NCI-H510A treated with DMSO at 0.1 percent for 48 hours (cell line): ENCODE data around the gene EBI3.
A peak's percentile ranks its signal among the peaks of the same experiment; 100 is the strongest.
"Not testable (repeated sequence)": the region's sequence is repeated elsewhere in the genome, so short reads cannot be mapped to it uniquely, and the experiment has no call there.

ENCODE experiments used
- DNase-seq: peaks from one replicate; lab custom pipeline; 2025; lab: John Stamatoyannopoulos, UW

EBI3 gene

DNA sequence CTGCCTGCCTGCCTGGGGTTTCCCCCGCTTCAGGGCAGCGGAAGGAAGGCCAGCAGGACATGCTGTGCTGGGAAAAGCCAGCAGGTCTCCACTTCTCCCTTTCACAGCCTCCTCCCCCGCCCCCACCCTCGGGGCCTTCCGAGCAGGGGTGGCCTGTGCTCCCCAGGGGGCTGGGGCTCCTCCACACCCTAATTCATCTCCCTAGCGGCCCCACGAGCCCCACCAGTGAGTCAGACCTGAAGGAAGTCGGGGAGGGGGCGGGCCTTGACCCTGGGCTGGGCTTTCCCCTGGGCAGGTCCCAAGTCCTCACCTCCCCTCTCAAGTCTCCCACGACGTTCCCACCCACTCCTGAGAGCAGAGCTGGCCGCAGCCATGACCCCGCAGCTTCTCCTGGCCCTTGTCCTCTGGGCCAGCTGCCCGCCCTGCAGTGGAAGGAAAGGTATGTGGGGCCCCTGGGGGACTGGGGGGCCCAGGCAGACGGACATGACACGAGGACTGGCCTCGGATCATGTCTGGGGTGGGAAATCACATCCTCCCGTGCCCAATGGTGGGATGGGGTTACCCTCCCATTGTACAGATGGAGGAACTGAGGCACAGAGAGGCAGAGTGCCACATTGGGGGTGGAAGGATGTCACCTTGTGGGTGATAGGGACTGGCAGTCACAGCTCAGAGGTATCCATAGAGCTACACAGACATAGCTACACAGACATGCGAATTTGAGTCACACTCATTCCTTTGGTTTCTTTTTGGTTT lies at the start of gene EBI3:
Gene EBI3 (plus strand): TSS at position 345 of the 753 bp plus-strand sequence. CDS start 28 bp downstream, at position 373.
- DNase-seq: no peak

DNA sequence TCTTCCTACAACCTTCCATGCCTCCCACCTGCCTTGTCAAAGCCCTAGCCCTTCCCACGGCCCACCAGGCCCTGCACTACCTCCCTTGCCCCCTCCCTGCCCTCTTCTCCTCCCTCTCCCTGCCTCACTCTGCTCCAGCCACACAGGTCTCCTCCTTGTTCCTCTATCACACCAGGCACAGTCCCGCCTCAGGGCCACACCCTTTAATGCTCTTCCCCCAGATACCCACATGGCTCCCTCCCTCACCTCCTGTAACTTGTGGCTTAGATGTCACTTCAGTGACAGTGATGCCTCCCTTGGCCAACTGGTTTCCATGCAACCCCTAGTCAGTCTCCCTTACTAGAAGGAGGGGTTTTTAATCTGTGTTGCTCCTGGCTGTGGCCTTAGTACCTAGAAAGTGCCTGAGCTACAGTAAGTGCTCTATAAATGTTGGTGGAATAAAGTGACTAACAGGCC lies 48.2 kb upstream of the EBI3 start:
- no peak for DNase-seq

- peak; percentile 96 for DNase-seq
Measured at GRCh38 chr19:4182084-4182810, 47.1 kb upstream of the EBI3 start, which contains the start of the genes ANKRD24 and SIRT6. ANKRD24 (plus strand) TSS chr19:4182689; CDS start chr19:4186426, 3,737 bp downstream. SIRT6 (minus strand) TSS chr19:4182563; CDS start chr19:4182539, 24 bp downstream.

- DNase-seq: peak; percentile 91
Measured at GRCh38 chr19:4183967-4184717, 45.2 kb upstream of the EBI3 start.

GRCh38 chr19:4184718-4185352 lies 44.5 kb upstream of the EBI3 start:
- no peak for DNase-seq

DNA sequence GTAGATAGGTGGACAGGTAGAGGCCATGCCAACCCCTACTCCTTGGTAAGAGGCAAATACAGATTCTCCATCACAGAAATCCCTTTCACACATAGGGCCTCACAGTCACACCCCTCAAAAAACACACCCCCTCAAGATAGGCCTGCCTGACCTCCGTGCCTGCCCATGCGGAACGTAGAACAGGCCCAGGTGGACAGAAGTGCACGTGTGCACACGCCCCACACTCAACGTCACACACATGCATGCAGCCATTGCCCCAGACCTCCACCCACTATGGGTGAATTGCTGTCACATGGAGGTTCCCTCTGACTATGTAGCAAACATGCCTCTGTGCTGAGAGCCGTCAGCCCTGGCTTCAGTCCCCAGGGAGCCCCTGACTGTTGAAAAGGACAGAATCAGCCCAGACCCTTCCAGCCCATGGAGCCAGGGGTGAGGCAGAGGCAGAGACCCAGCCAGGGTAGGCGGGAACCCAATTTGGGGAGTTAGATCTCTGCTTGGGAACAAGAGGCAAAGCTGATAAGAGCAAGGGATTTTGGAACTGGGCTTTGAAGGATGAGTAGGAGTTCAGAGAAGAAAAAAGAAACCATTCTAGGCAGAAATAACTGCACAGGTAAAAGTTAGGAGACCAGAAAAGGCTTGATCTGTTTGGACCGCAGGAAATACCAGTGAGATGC lies 43.8 kb upstream of the EBI3 start:
- no peak for DNase-seq

GRCh38 chr19:4186087-4186993 lies 43.0 kb upstream of the EBI3 start:
- peak; percentile 81 for DNase-seq

DNA sequence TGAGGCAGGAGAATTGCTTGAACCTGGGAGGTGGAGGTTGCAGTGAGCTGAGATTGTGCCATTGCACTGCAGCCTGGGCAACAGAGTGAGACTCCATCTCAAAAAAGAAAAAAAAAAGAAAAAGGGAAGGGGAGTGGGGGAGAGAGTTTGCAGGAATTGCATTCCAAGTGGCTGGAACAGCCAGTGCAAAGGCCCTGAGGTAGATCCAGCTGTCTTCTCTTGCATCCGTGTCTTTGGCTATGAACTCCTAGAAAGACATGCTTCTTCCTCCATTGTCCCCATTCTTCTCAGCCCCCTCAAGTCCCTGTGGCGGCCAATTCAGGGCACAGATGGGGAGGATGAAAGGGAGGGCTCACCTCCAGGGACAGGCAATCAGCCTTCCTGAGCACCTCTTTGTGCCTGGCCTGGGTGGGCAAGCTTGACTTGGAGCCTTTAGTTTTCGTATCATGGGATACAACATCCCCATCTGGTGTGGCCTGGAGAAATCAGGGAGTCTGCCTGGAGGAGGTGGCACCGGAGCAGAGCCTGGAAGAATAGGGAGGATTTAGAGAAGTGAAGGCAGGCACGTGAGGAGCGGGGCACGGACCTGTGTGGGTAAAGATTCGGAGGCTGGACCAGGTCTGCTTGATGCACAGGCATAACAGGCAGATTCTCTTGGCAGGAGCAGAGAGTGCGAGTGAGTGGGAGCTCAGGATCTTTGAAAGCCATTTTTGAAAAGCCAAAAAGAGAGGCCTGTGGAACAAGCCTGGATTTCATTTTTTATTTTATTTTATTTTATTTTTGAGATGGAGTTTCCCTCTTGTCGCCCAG lies 41.8 kb upstream of the EBI3 start:
- DNase-seq: no peak

GRCh38 chr19:4189641-4190040 lies 39.7 kb upstream of the EBI3 start:
- no peak for DNase-seq

- not testable (repeated sequence) for DNase-seq
Measured at GRCh38 chr19:4192537-4192936, 36.8 kb upstream of the EBI3 start.

- no peak for DNase-seq
Measured at GRCh38 chr19:4194353-4194752, 35.0 kb upstream of the EBI3 start.

- DNase-seq: no peak
Measured at GRCh38 chr19:4196009-4196408, 33.3 kb upstream of the EBI3 start.

DNA sequence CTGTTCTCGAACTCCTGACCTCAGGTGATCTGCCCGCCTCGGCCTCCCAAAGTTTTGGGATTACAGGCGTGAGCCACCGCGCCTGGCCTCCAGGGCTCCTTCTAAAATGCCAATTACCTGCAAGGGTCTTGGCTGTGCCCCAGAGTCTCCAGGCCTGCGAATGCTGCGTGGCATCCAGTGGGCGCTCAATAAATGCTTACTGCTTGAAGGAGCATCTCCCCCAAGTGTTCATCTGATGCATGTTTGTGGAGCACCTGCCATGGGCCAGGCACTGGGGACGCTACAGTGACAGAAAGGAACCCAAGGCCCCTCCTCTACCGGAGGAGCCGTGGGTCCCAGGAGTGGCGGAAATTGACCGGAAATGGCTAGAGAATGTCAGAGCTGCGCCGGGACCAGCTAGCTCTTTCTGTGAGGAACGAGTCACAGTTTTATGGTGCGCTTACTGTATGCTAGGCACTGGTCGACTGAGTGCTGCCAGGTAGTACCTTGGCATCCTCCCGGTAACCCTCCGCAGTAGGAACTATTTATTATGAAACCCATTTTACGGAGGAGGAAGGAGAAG lies 32.7 kb upstream of the EBI3 start:
- no peak for DNase-seq

- no peak for DNase-seq
Measured at GRCh38 chr19:4197228-4197624, 32.1 kb upstream of the EBI3 start.

DNA sequence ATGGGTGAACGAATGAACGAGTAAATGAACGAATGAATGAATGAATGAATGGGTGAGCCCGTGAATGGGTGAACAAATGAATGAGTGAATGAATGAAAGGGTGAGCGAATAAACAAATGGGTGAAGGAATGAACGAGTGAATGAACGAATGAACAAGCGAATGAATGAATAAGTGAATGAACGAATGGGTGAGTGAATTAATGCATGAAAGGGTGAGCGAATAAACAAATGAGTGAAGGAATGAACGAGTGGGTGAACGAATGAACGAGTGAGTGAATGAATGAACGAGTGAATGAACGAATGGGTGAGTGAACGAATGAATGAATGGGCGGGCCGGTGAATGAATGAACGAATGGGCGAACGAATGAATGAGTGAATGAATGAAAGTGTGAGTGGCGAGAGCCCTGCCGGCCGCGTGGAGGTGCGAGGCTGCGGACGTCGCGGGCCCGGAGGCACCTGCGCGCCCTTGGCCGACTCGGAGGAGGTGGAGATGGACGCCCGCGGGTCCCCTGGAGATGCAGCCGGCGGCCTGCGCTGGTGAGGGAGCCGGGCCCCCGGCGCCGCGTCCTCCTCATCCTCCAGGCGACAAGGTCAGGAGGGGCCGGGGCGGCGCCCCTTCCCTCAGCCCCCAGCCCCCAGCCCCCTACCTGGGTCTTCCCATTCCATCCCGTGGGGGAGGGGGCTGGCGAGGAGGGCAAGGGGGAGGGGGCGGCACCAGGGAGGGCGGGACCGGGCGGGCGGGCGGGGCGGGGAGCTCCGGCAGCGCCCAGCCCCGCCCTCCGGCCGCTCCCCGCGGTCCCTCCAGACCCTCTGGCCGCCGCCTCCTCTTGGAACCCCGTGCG lies 31.5 kb upstream of the EBI3 start:
- peak; percentile 54 for DNase-seq

DNA sequence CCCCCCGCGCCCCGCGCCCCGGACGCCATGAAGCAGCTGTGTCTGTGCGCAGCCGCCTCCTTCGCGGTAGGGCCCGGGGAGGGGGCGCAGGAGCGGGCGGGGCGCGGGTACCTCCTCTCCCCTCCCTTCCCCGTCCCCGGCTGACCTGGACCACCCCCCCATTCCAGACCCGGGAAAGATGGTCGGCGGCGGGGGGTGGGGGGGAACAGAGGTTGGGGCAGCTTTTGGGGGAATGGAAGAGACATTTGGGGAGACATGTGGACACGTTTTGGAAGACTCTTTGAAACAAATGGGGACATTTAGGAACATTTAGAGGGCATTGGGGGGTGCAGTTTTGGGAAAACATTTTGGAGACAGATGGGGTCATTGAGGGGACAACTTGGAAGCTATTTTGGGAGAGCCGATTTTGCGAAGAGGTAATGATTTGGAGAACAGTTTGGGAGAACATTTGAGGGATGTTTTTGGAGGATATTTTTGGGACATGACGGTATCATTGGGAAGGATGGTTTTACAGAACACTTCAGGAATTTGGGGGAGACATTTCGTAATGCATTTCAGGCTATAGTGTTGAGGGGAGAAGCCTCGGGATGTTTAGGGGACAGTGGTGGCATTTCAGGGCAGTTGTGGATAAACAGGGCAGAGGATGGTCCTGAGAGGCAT lies 30.7 kb upstream of the EBI3 start:
- DNase-seq: no peak

DNA sequence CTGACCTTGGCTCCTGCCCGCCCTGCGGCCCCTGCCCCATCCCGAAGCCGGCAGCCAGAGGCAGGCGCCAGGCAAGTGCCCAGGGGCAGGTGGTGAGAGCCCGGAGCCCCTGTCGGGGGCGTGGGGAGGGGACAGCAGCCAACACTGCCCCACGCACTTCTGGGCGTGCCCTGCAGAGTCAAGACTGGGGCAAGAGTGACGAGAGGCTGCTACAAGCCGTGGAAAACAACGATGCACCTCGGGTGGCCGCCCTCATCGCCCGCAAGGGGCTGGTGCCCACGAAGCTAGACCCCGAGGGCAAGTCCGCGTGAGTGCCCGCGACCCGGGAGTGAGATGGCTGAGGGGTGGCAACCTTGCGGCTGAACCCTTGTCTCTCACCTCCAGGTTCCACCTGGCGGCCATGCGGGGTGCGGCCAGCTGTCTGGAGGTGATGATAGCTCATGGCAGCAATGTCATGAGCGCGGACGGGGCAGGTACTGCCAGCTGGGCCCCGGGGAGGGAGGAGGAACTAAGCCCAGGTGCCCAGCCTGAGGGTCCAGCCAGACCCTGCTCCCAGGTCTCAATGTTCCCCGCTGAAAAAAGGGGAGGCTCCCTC lies 29.5 kb upstream of the EBI3 start:
- peak; percentile 42 for DNase-seq
